Stimulated activated CD4-positive, alpha-beta T cell treated with anti-CD3 and anti-CD28 coated beads, TNF-alpha, amount 100 ng/mL, for 1 hour (primary cell): ENCODE measurements around the gene NXPH3.
"Not testable (repeated sequence)": the region's sequence is repeated elsewhere in the genome, so short reads cannot be mapped to it uniquely, and the experiment has no call there.

Source experiments
- DNase-seq, 3 donors: peaks; one replicate each; pipeline ENCODE4 v3.0.0-alpha.2; 2020; ENCODE audit warnings: low read depth in 3 of 3, low spot score in 1 of 3

Gene NXPH3

GRCh38 chr17:49575679-49576087 is at the start of gene NXPH3:
Gene NXPH3, plus strand, starts transcription at chr17:49575871. Its CDS starts 349 bp downstream, at chr17:49576220.
- DNase-seq, result peak in 1 of 3 donors; percentile 63

DNA sequence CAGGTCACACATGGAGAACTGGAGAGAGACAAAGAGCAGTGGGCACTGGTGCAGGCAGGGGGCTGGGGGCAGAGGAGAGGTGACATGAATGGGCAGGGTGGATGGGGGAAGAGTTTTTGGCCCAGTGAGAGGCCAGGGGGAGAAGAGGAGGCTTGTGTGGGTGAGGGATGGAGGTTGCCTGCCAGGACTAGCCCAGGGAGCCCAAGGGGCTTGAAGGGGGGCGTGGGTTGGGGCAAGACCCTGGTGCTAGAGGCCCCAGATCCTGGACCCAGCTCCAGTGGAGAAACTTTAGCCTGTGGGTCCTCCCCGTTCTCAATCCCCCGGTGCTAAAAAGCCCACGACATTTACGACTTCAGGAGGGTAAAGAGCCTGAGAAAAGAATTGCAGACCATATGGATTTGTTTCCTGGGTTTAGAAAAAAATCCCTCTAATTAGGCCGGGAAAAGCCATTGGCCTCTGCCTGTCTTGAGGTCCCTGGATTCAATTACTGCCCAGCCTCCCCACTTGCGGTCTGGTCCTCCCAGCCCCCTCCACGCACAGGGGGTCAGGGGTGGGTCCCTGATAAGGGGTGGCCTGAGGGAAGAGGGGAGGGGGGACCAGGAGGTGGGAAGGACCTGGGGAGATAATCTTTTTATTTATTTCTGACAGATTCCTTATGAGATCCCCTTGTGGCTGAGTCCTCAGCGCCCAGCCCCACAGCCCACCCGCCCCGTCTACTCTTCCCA is 47.6 kb upstream of the NXPH3 start:
- no peak for DNase-seq

GRCh38 chr17:49528966-49529365 is 46.7 kb upstream of the NXPH3 start:
- DNase-seq, result no peak

GRCh38 chr17:49530118-49530517 is 45.6 kb upstream of the NXPH3 start:
- no peak for DNase-seq

- DNase-seq, result no peak
Observed at GRCh38 chr17:49543860-49544259, 31.8 kb upstream of the NXPH3 start.

- no peak for DNase-seq
Observed at GRCh38 chr17:49545007-49545660, 30.5 kb upstream of the NXPH3 start.

DNA sequence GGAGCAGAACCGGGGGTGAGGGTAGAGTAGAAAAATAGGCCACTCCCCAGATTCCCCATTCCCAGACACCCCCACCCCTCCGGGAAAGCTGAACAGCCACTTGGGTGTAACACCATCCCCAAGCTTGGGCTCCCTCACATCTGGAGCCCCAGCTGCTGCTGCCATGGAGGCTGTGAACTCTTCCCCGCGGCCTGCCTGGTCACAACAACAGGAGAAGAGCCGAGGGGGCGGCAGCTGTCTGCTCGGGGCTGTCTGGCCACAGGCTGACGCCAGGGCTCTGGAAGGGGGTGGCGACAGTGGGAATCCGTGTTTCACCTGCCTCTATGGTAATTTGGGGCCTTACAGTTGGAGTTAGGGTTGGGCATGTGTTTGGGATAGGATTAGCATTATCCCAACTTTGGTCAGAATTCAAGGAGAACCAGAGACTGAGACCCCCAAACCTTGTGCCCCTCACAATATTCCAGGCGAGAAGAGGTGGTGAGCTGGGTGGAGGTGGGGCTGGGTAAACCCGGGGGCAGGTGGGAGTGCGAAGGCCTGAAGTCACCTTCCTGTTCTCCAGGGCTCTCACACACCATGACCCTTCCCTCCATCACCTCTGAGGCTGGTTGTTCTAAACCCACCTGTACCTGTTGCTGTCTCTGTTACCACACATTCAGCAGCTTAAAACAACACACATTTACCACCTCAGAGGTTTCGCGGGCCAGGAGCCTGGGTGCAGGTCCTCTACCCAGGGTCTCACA is 29.7 kb upstream of the NXPH3 start:
- no peak for DNase-seq

- DNase-seq, result no peak
Observed at GRCh38 chr17:49546546-49547535, 28.8 kb upstream of the NXPH3 start.

- no peak for DNase-seq
Observed at GRCh38 chr17:49547566-49547965, 28.1 kb upstream of the NXPH3 start.

GRCh38 chr17:49548051-49548505 is 27.6 kb upstream of the NXPH3 start:
- no peak for DNase-seq

GRCh38 chr17:49548506-49549310 is 27.0 kb upstream of the NXPH3 start:
- no peak for DNase-seq

GRCh38 chr17:49549311-49549605 is 26.4 kb upstream of the NXPH3 start:
- DNase-seq, result no peak

GRCh38 chr17:49549691-49550678 is 25.7 kb upstream of the NXPH3 start:
- no peak for DNase-seq

DNA sequence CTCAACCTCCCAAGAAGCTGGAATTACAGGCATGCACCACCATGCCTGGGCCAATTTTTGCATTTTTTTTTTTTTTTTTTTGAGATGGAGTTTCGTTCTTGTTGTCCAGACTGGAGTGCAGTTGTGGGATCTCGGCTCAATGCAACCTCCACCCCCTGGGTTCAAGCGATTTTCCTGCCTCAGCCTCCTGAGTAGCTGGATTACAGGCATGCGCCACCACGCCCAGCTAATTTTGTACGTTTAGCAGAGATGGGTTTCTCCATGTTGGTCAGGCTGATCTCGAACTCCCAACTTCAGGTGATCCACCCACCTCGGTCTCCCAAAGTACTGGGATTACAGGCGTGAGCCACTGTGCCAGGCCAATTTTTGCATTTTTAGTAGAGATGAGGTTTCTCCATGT is 24.9 kb upstream of the NXPH3 start:
- not testable (repeated sequence) for DNase-seq

- no peak for DNase-seq
Observed at GRCh38 chr17:49551221-49552069, 24.2 kb upstream of the NXPH3 start.

DNA sequence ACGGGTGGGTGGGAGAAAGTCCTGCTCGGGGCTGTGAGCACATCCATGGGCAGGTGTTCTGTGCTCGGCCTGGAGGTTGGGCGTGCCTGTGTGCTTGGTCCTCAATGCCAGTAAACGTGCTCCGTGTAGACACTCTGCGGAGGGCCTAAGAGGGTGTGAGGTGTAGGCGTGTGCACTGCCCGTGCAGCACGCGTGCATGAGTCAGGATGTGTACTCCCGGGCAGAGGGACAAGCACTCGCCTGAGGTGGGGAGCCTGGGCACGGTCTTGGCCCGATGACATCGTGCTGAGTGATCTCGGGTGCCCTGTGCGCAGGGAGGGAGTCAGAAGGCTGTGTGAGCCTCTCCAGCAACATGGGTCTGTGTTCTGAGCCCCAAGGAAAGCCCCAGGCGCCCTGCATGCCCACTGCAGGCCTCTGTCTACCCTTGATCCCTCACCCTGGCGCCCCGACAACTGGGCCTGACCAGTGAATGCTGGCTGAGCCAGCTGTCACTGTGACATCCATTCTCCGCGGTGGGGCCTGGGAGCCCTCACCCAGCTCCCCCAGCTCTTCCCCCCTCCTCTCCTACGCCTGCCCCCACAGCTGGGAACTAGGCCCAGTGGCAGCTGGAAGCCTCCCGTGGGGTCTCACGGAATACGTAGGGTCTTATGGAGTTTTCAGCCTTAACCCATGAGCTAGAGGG is 23.5 kb upstream of the NXPH3 start:
- DNase-seq, result no peak

DNA sequence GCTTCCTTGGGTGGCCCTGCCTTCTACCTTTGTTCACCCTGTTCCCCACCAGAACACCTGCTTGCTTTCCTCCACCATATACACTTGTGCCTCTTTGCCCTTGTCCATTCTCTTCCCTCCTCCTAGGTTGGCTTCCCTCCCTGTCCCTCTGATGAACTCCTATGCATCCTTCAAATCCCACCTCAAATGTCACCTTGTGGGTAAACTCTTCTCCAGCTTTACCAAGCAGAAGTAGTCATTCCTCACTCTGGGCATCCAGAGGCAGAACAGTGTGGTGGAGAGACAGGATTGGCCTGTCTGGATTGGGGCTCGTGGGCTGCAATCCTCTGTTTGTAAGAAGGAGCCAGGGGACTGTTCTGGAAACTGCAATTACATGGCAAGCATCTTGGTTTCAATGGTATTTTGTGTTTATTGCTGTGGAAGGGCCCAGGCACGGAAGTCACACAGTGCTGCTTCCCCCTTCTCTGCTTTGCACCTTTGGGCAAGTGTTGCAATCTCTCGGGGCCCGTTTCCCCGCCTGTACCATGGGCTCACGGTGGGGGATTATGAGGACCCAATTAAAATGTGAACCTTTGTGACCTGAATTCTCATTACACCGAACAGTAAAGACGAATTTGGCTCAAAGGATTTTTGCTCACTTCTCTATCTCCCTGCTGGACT is 21.9 kb upstream of the NXPH3 start:
- no peak for DNase-seq
